NCI-H1092 treated with DMSO at 0.1 percent for 48 hours (cell line): Measurements from ENCODE around the gene IRX1.

Experiments used
- DNase-seq: peaks from one replicate; lab custom pipeline; 2025; lab: John Stamatoyannopoulos, UW

The IRX1 gene

DNA sequence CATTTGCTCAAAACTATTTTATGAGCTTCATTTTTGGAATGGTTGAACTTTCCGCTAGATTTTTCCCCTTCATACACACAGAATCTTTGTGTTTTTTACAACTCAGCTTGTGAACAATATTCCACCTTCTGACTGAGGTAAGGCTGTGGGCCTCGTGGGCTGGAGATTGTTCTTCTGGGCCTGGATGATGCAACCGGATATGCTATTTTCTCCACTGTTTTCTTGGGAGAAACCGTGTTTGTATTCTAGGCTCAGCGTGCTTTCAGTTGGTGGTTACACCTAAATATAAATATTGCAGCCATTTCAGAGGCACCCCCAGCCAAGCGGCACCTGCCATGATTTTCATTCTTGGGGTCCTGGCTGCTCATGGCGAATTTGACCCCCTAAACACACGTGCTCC, 55.2 kb downstream of the IRX1 start:
- DNase-seq: no peak
